ENCODE results near the gene ONECUT3. TPM values are rescaled to one million over a fixed set of nuclear protein-coding genes. Genes with fewer than 3 reads are reported as not detected.
"Not testable (repeated sequence)": the region's sequence is repeated elsewhere in the genome, so short reads cannot be mapped to it uniquely, and the experiment has no call there.

The ONECUT3 gene
- total RNA-seq, result not detected in 2 replicates

- no peaks in the 10 kb centered on the region for H3K36me3 Mint-ChIP-seq (ENCODE audit: low read depth)
- H3K27me3 Mint-ChIP-seq (ENCODE audit: low read depth), result peaks cover 48% of the 10 kb centered on the region
- no peak for DNase-seq (ENCODE audit: low spot score)
- no peak within 1 kb of the TSS for H3K27ac Mint-ChIP-seq
- H3K4me3 Mint-ChIP-seq (ENCODE audit: low read depth), result no peak within 1 kb of the TSS
- intact Hi-C loops (cut with micrococcal nuclease), result no loop called here
- H3K9me3 Mint-ChIP-seq, result no peaks in the 10 kb centered on the region
- peaks cover 3% of the 10 kb centered on the region for H3K4me1 Mint-ChIP-seq (ENCODE audit: low read depth)
Measured at GRCh38 chr19:1752757-1753728, at the start of gene ONECUT3. TSS of gene ONECUT3 (plus strand) at chr19:1753506. CDS start at chr19:1753663, 157 bp downstream.

- intact Hi-C loops (cut with micrococcal nuclease), result no loop called here
- DNase-seq (ENCODE audit: low spot score), result no peak
- H3K4me3 Mint-ChIP-seq (ENCODE audit: low read depth), result no peak overlapping the region
- peaks cover 17% of the 10 kb centered on the region for H3K27me3 Mint-ChIP-seq (ENCODE audit: low read depth)
- peaks cover 10% of the 10 kb centered on the region for H3K9me3 Mint-ChIP-seq
- H3K4me1 Mint-ChIP-seq (ENCODE audit: low read depth), result peaks cover 4% of the 10 kb centered on the region
- H3K36me3 Mint-ChIP-seq (ENCODE audit: low read depth), result no peaks in the 10 kb centered on the region
- H3K27ac Mint-ChIP-seq, result no peak overlapping the region
Measured at GRCh38 chr19:1704339-1704738, 49.0 kb upstream of the ONECUT3 start.

- Mint-ChIP-seq H3K27ac (no peak overlapping the region), H3K4me3 (ENCODE audit: low read depth) (no peak overlapping the region), H3K4me1 (ENCODE audit: low read depth) (peaks cover 4% of the 10 kb centered on the region), H3K36me3 (ENCODE audit: low read depth) (no peaks in the 10 kb centered on the region), H3K9me3 (peaks cover 10% of the 10 kb centered on the region), H3K27me3 (ENCODE audit: low read depth) (peaks cover 17% of the 10 kb centered on the region)
- intact Hi-C loops (cut with micrococcal nuclease), result no loop called here
- DNase-seq (ENCODE audit: low spot score), result no peak
Measured at GRCh38 chr19:1705367-1705766, 47.9 kb upstream of the ONECUT3 start.

- intact Hi-C loops (cut with micrococcal nuclease); H3K36me3 Mint-ChIP-seq (ENCODE audit: low read depth); H3K4me3 Mint-ChIP-seq (ENCODE audit: low read depth); H3K27ac Mint-ChIP-seq; DNase-seq (ENCODE audit: low spot score); H3K4me1 Mint-ChIP-seq (ENCODE audit: low read depth): not testable (repeated sequence)
- peaks cover 11% of the 10 kb centered on the region for H3K27me3 Mint-ChIP-seq (ENCODE audit: low read depth)
- peaks cover 10% of the 10 kb centered on the region for H3K9me3 Mint-ChIP-seq
Measured at GRCh38 chr19:1706646-1707045, 46.7 kb upstream of the ONECUT3 start.

- no peak for DNase-seq (ENCODE audit: low spot score)
- Mint-ChIP-seq H3K27ac (no peak overlapping the region), H3K4me3 (ENCODE audit: low read depth) (no peak overlapping the region), H3K36me3 (ENCODE audit: low read depth) (no peaks in the 10 kb centered on the region), H3K4me1 (ENCODE audit: low read depth) (no peaks in the 10 kb centered on the region), H3K9me3 (peaks cover 10% of the 10 kb centered on the region), H3K27me3 (ENCODE audit: low read depth) (peaks cover 5% of the 10 kb centered on the region)
- intact Hi-C loops (cut with micrococcal nuclease), result no loop called here
Measured at GRCh38 chr19:1707240-1707639, 46.1 kb upstream of the ONECUT3 start.

- no peak overlapping the region for H3K4me3 Mint-ChIP-seq (ENCODE audit: low read depth)
- peaks cover 14% of the 10 kb centered on the region for H3K27me3 Mint-ChIP-seq (ENCODE audit: low read depth)
- no peaks in the 10 kb centered on the region for H3K4me1 Mint-ChIP-seq (ENCODE audit: low read depth)
- intact Hi-C loops (cut with micrococcal nuclease), result no loop called here
- DNase-seq (ENCODE audit: low spot score), result no peak
- H3K36me3 Mint-ChIP-seq (ENCODE audit: low read depth), result no peaks in the 10 kb centered on the region
- H3K27ac Mint-ChIP-seq, result no peak overlapping the region
- H3K9me3 Mint-ChIP-seq, result peaks cover 4% of the 10 kb centered on the region
Measured at GRCh38 chr19:1713170-1713569, 40.1 kb upstream of the ONECUT3 start.

GRCh38 chr19:1715540-1715939, 37.8 kb upstream of the ONECUT3 start:
- peaks cover 4% of the 10 kb centered on the region for H3K9me3 Mint-ChIP-seq
- DNase-seq (ENCODE audit: low spot score), result no peak
- no peaks in the 10 kb centered on the region for H3K4me1 Mint-ChIP-seq (ENCODE audit: low read depth)
- intact Hi-C loops (cut with micrococcal nuclease), result no loop called here
- peaks cover 25% of the 10 kb centered on the region for H3K27me3 Mint-ChIP-seq (ENCODE audit: low read depth)
- H3K36me3 Mint-ChIP-seq (ENCODE audit: low read depth), result no peaks in the 10 kb centered on the region
- H3K4me3 Mint-ChIP-seq (ENCODE audit: low read depth), result no peak overlapping the region
- no peak overlapping the region for H3K27ac Mint-ChIP-seq

- Mint-ChIP-seq H3K36me3 (ENCODE audit: low read depth) (no peaks in the 10 kb centered on the region), H3K4me3 (ENCODE audit: low read depth) (no peak overlapping the region), H3K9me3 (peaks cover 4% of the 10 kb centered on the region), H3K27ac (no peak overlapping the region), H3K27me3 (ENCODE audit: low read depth) (peaks cover 35% of the 10 kb centered on the region), H3K4me1 (ENCODE audit: low read depth) (no peaks in the 10 kb centered on the region)
- no peak for DNase-seq (ENCODE audit: low spot score)
- intact Hi-C loops (cut with micrococcal nuclease), result no loop called here
Measured at GRCh38 chr19:1717200-1717969, 35.9 kb upstream of the ONECUT3 start.

GRCh38 chr19:1717970-1718264, 35.4 kb upstream of the ONECUT3 start:
- intact Hi-C loops (cut with micrococcal nuclease), result no loop called here
- Mint-ChIP-seq H3K4me3 (ENCODE audit: low read depth) (no peak overlapping the region), H3K36me3 (ENCODE audit: low read depth) (no peaks in the 10 kb centered on the region), H3K9me3 (peaks cover 4% of the 10 kb centered on the region), H3K27me3 (ENCODE audit: low read depth) (peaks cover 37% of the 10 kb centered on the region), H3K4me1 (ENCODE audit: low read depth) (no peaks in the 10 kb centered on the region), H3K27ac (no peak overlapping the region)
- DNase-seq (ENCODE audit: low spot score), result no peak

- H3K9me3 Mint-ChIP-seq, result peaks cover 4% of the 10 kb centered on the region
- H3K4me3 Mint-ChIP-seq (ENCODE audit: low read depth), result no peak overlapping the region
- intact Hi-C loops (cut with micrococcal nuclease), result no loop called here
- H3K4me1 Mint-ChIP-seq (ENCODE audit: low read depth), result no peaks in the 10 kb centered on the region
- peaks cover 40% of the 10 kb centered on the region for H3K27me3 Mint-ChIP-seq (ENCODE audit: low read depth)
- no peak for DNase-seq (ENCODE audit: low spot score)
- no peaks in the 10 kb centered on the region for H3K36me3 Mint-ChIP-seq (ENCODE audit: low read depth)
- no peak overlapping the region for H3K27ac Mint-ChIP-seq
Measured at GRCh38 chr19:1718420-1719291, 34.6 kb upstream of the ONECUT3 start.

- peaks cover 4% of the 10 kb centered on the region for H3K9me3 Mint-ChIP-seq
- H3K27ac Mint-ChIP-seq, result no peak overlapping the region
- intact Hi-C loops (cut with micrococcal nuclease), result no loop called here
- no peak overlapping the region for H3K4me3 Mint-ChIP-seq (ENCODE audit: low read depth)
- peaks cover 41% of the 10 kb centered on the region for H3K27me3 Mint-ChIP-seq (ENCODE audit: low read depth)
- no peaks in the 10 kb centered on the region for H3K4me1 Mint-ChIP-seq (ENCODE audit: low read depth)
- H3K36me3 Mint-ChIP-seq (ENCODE audit: low read depth), result no peaks in the 10 kb centered on the region
- no peak for DNase-seq (ENCODE audit: low spot score)
Measured at GRCh38 chr19:1719519-1719918, 33.8 kb upstream of the ONECUT3 start.

- intact Hi-C loops (cut with micrococcal nuclease), result no loop called here
- no peaks in the 10 kb centered on the region for H3K4me1 Mint-ChIP-seq (ENCODE audit: low read depth)
- peaks cover 4% of the 10 kb centered on the region for H3K9me3 Mint-ChIP-seq
- peaks cover 46% of the 10 kb centered on the region for H3K27me3 Mint-ChIP-seq (ENCODE audit: low read depth)
- DNase-seq (ENCODE audit: low spot score), result no peak
- H3K27ac Mint-ChIP-seq, result no peak overlapping the region
- no peak overlapping the region for H3K4me3 Mint-ChIP-seq (ENCODE audit: low read depth)
- no peaks in the 10 kb centered on the region for H3K36me3 Mint-ChIP-seq (ENCODE audit: low read depth)
Measured at GRCh38 chr19:1720237-1720636, 33.1 kb upstream of the ONECUT3 start.

All from activated T-helper 2 cell treated with anti-CD3 and anti-CD28 coated beads, Interferon-gamma antibody, Interleukin-2, Interleukin-4, amounts not matched to agents 10 μg/mL and 5 μg/mL and 100 μg/mL, durations not matched to agents 14 hours and 24 hours and 36 hours (primary cell).